Measurements from ENCODE around the gene ARID3C. TPM values are rescaled to one million over a fixed set of nuclear protein-coding genes. Genes with fewer than 3 reads are reported as not detected.

ARID3C gene
- total RNA-seq, 5 donors from 2014 or later (not counting 1 experiment from before 2014, with no cell fraction given): 0.38 TPM; not detected in 4

- H3K9me3 Mint-ChIP-seq: no peaks in the 10 kb centered on the region
- Histone ChIP-seq H3K4me3 (ENCODE audit: control insufficient read depth in 1 of 2, extremely low read depth in 1 of 2, low read length in 1 of 2) (peak overlapping the region; percentile 64 to 86), H3K27ac (ENCODE audit: low read length) (peak overlapping the region; percentile 36), H3K36me3 (ENCODE audit: control insufficient read depth in 2 of 2, extremely low read depth in 1 of 2, insufficient read depth in 1 of 2, low read length in 1 of 2) (peaks cover 3 to 9% of the 10 kb centered on the region in 2 donors), H3K27me3 (replicated peaks in 1 of 2; ENCODE audit: control insufficient read depth in 2 of 2, extremely low read depth in 1 of 2, insufficient read depth in 2 of 2, low read length in 1 of 2) (no peaks in the 10 kb centered on the region), H3K4me1 (ENCODE audit: control insufficient read depth in 1 of 2, extremely low read depth in 1 of 2, insufficient read depth in 2 of 2, low read length in 2 of 2) (peaks cover 13 to 40% of the 10 kb centered on the region in 2 experiments), H3K9me3 (no peaks in the 10 kb centered on the region)
- ChIA-PET POLR2A (interaction anchor here (0.6 to 2.1 kb wide), 4 partner anchors 17 to 84 kb away, joined by 3 to 10 read pairs (median 6); partner anchors contain the start of gene DCTN3 (in 1 of the 2)), CTCF (interaction anchor here in 1 of 2 donors (0.8 to 2.9 kb wide), 7 partner anchors 10 to 65 kb away, joined by 3 to 35 read pairs (median 7); partner anchors contain the start of genes CCL27 and GALT)
- H3K36me3 Mint-ChIP-seq: peaks cover 8% of the 10 kb centered on the region
- no peak for DNase-seq
- H3K27me3 Mint-ChIP-seq: no peaks in the 10 kb centered on the region
- peak overlapping the region; percentile 87 to 89 for H3K27ac Mint-ChIP-seq
- H3K4me3 Mint-ChIP-seq: peak overlapping the region; percentile 87 to 90 (median 89)
- 3% methylated on average over 18 of the region's 23 CpGs for WGBS (ENCODE audit: insufficient coverage)
- peak in 1 of 4 experiments; percentile 17 for ATAC-seq (replicated peaks in 1 of 4)
- H3K4me1 Mint-ChIP-seq: peaks cover 29 to 42% (median 30%) of the 10 kb centered on the region in 3 donors
Observed at GRCh38 chr9:34636791-34637355, 8.0 kb upstream of the ARID3C start.

GRCh38 chr9:34635556-34635955 is 6.7 kb upstream of the ARID3C start:
- DNase-seq (no peak), ATAC-seq (replicated peaks in 1 of 4) (no peak)
- ChIA-PET CTCF (interaction anchor here (0.6 to 4.4 kb wide), 13 partner anchors 9 to 583 kb away, joined by 3 to 31 read pairs (median 8); partner anchors contain the start of genes RPP25L (in 2 of the 2) and DCTN3 (in 1 of the 2)), POLR2A (no interaction called here)
- Mint-ChIP-seq H3K4me1 (peaks cover 29 to 42% (median 30%) of the 10 kb centered on the region in 3 donors), H3K27ac (no peak overlapping the region), H3K36me3 (peaks cover 8% of the 10 kb centered on the region), H3K4me3 (peak overlapping the region; percentile 43 to 89 (median 58)), H3K9me3 (no peaks in the 10 kb centered on the region), H3K27me3 (peaks cover under 1% of the 10 kb centered on the region in 2 donors)
- Histone ChIP-seq H3K36me3 (ENCODE audit: control insufficient read depth in 2 of 2, extremely low read depth in 1 of 2, insufficient read depth in 1 of 2, low read length in 1 of 2) (peaks cover 3 to 9% of the 10 kb centered on the region in 2 donors), H3K9me3 (no peaks in the 10 kb centered on the region), H3K4me3 (ENCODE audit: control insufficient read depth in 1 of 2, extremely low read depth in 1 of 2, low read length in 1 of 2) (no peak overlapping the region), H3K4me1 (ENCODE audit: control insufficient read depth in 1 of 2, extremely low read depth in 1 of 2, insufficient read depth in 2 of 2, low read length in 2 of 2) (peaks cover 13 to 40% of the 10 kb centered on the region in 2 experiments), H3K27me3 (replicated peaks in 1 of 2; ENCODE audit: control insufficient read depth in 2 of 2, extremely low read depth in 1 of 2, insufficient read depth in 2 of 2, low read length in 1 of 2) (peaks cover 0 to 4% of the 10 kb centered on the region in 2 experiments), H3K27ac (ENCODE audit: low read length) (no peak overlapping the region)
- WGBS (ENCODE audit: insufficient coverage): 100% methylated on average over 3 of the region's 14 CpGs

- ChIA-PET CTCF (interaction anchor here (0.6 to 4.4 kb wide), 25 partner anchors 8 to 261 kb away, joined by 3 to 31 read pairs (median 5); partner anchors contain the start of genes DCTN3 (in 2 of the 2), GALT (in 2 of the 2), RPP25L (in 2 of the 2) and IL11RA (in 1 of the 2)), POLR2A (interaction anchor here (0.6 to 1.7 kb wide), 2 partner anchors 14 to 260 kb away, joined by 3 to 6 read pairs; partner anchors contain the start of gene DCTN3 (in 1 of the 2))
- Histone ChIP-seq H3K27me3 (replicated peaks in 1 of 2; ENCODE audit: control insufficient read depth in 2 of 2, extremely low read depth in 1 of 2, insufficient read depth in 2 of 2, low read length in 1 of 2) (peaks cover 3 to 12% of the 10 kb centered on the region in 2 experiments), H3K27ac (ENCODE audit: low read length) (no peak overlapping the region), H3K4me3 (ENCODE audit: control insufficient read depth in 1 of 2, extremely low read depth in 1 of 2, low read length in 1 of 2) (no peak overlapping the region), H3K9me3 (no peaks in the 10 kb centered on the region), H3K36me3 (ENCODE audit: control insufficient read depth in 2 of 2, extremely low read depth in 1 of 2, insufficient read depth in 1 of 2, low read length in 1 of 2) (peaks cover 3 to 9% of the 10 kb centered on the region in 2 donors), H3K4me1 (ENCODE audit: control insufficient read depth in 1 of 2, extremely low read depth in 1 of 2, insufficient read depth in 2 of 2, low read length in 2 of 2) (peaks cover 13 to 40% of the 10 kb centered on the region in 2 experiments)
- DNase-seq (no peak), ATAC-seq (replicated peaks in 1 of 4) (no peak)
- Mint-ChIP-seq H3K27me3 (peaks cover 9% of the 10 kb centered on the region in 2 donors), H3K36me3 (peaks cover 8% of the 10 kb centered on the region), H3K27ac (no peak overlapping the region), H3K4me3 (peak overlapping the region in 1 of 3 donors; percentile 31), H3K4me1 (peaks cover 29 to 45% (median 32%) of the 10 kb centered on the region in 3 donors), H3K9me3 (no peaks in the 10 kb centered on the region)
- no CpG with 5 or more reads among the region's 3 CpGs for WGBS (ENCODE audit: insufficient coverage)
Observed at GRCh38 chr9:34634551-34635248, 5.8 kb upstream of the ARID3C start.

- peak; percentile 38 to 85 (median 68) for DNase-seq
- Mint-ChIP-seq H3K4me3 (peak overlapping the region in 1 of 3 donors; percentile 4), H3K36me3 (peaks cover 8% of the 10 kb centered on the region), H3K27ac (no peak overlapping the region), H3K4me1 (peaks cover 34 to 49% (median 39%) of the 10 kb centered on the region in 3 donors), H3K9me3 (no peaks in the 10 kb centered on the region), H3K27me3 (peaks cover 16% of the 10 kb centered on the region in 2 donors)
- no peak overlapping the region for H3K27ac ChIP-seq (ENCODE audit: low read length)
- peak in 3 of 4 experiments; percentile 11 to 28 (median 20) for ATAC-seq (replicated peaks in 1 of 4)
- H3K36me3 ChIP-seq (ENCODE audit: control insufficient read depth in 2 of 2, extremely low read depth in 1 of 2, insufficient read depth in 1 of 2, low read length in 1 of 2): peaks cover 3 to 9% of the 10 kb centered on the region in 2 donors
- H3K27me3 ChIP-seq (replicated peaks in 1 of 2; ENCODE audit: control insufficient read depth in 2 of 2, extremely low read depth in 1 of 2, insufficient read depth in 2 of 2, low read length in 1 of 2): peaks cover 7 to 19% of the 10 kb centered on the region in 2 experiments
- ChIA-PET POLR2A (interaction anchor here (0.6 to 1.7 kb wide), 2 partner anchors 14 to 260 kb away, joined by 3 to 6 read pairs; partner anchors contain the start of gene DCTN3 (in 1 of the 2)), CTCF (interaction anchor here (0.6 to 4.4 kb wide), 23 partner anchors 9 to 436 kb away, joined by 3 to 31 read pairs (median 7); partner anchors contain the start of genes DCTN3 (in 2 of the 2), GALT (in 2 of the 2), RPP25L (in 2 of the 2) and IL11RA (in 1 of the 2))
- WGBS (ENCODE audit: insufficient coverage): 30% methylated on average over 2 of the region's 3 CpGs
- H3K9me3 ChIP-seq: no peaks in the 10 kb centered on the region
- H3K4me1 ChIP-seq (ENCODE audit: control insufficient read depth in 1 of 2, extremely low read depth in 1 of 2, insufficient read depth in 2 of 2, low read length in 2 of 2): peaks cover 13 to 46% of the 10 kb centered on the region in 2 experiments
- no peak overlapping the region for H3K4me3 ChIP-seq (ENCODE audit: control insufficient read depth in 1 of 2, extremely low read depth in 1 of 2, low read length in 1 of 2)
Observed at GRCh38 chr9:34633851-34634550, 5.1 kb upstream of the ARID3C start.

- Histone ChIP-seq H3K9me3 (no peaks in the 10 kb centered on the region), H3K4me3 (ENCODE audit: control insufficient read depth in 1 of 2, extremely low read depth in 1 of 2, low read length in 1 of 2) (no peak overlapping the region), H3K27me3 (replicated peaks in 1 of 2; ENCODE audit: control insufficient read depth in 2 of 2, extremely low read depth in 1 of 2, insufficient read depth in 2 of 2, low read length in 1 of 2) (peaks cover 10 to 25% of the 10 kb centered on the region in 2 experiments), H3K4me1 (ENCODE audit: control insufficient read depth in 1 of 2, extremely low read depth in 1 of 2, insufficient read depth in 2 of 2, low read length in 2 of 2) (peaks cover 14 to 46% of the 10 kb centered on the region in 2 experiments), H3K27ac (ENCODE audit: low read length) (no peak overlapping the region), H3K36me3 (ENCODE audit: control insufficient read depth in 2 of 2, extremely low read depth in 1 of 2, insufficient read depth in 1 of 2, low read length in 1 of 2) (peaks cover 3 to 9% of the 10 kb centered on the region in 2 donors)
- DNase-seq: no peak
- Mint-ChIP-seq H3K27me3 (peaks cover 21 to 22% of the 10 kb centered on the region in 2 donors), H3K4me3 (no peak overlapping the region), H3K36me3 (peaks cover 8% of the 10 kb centered on the region), H3K4me1 (peaks cover 33 to 46% (median 37%) of the 10 kb centered on the region in 3 donors), H3K9me3 (no peaks in the 10 kb centered on the region), H3K27ac (no peak overlapping the region)
- no peak for ATAC-seq (replicated peaks in 1 of 4)
- 87% methylated on average over 3 of the region's 5 CpGs for WGBS (ENCODE audit: insufficient coverage)
- ChIA-PET POLR2A (interaction anchor here in 1 of 2 donors (1.7 kb wide), 1 partner anchor 13 kb away, joined by 6 read pairs; the partner anchor contains the start of gene DCTN3), CTCF (interaction anchor here (0.6 to 4.4 kb wide), 18 partner anchors 8 to 302 kb away, joined by 3 to 31 read pairs (median 6); partner anchors contain the start of genes DCTN3 (in 2 of the 2), GALT (in 2 of the 2), RPP25L (in 2 of the 2) and IL11RA (in 1 of the 2))
Observed at GRCh38 chr9:34633166-34633565, 4.3 kb upstream of the ARID3C start.

All from T-cell (primary cell).